ENCODE measurements around the gene NCAPD3.
"Not testable (repeated sequence)": the region's sequence is repeated elsewhere in the genome, so short reads cannot be mapped to it uniquely, and the experiment has no call there.

NCAPD3 gene

GRCh38 chr11:134120921-134121526, 102.7 kb downstream of the NCAPD3 start:
- Mint-ChIP-seq H3K4me1 (ENCODE audit: low read depth) (peaks cover 10% of the 10 kb centered on the region), H3K36me3 (ENCODE audit: low read depth) (no peaks in the 10 kb centered on the region), H3K9me3 (no peaks in the 10 kb centered on the region), H3K27ac (no peak overlapping the region), H3K27me3 (peaks cover 34% of the 10 kb centered on the region), H3K4me3 (no peak overlapping the region)

GRCh38 chr11:134120143-134120850, 103.5 kb downstream of the NCAPD3 start:
- H3K9me3 Mint-ChIP-seq = no peaks in the 10 kb centered on the region

GRCh38 chr11:134119094-134119493, 104.7 kb downstream of the NCAPD3 start:
- peaks cover 18% of the 10 kb centered on the region for H3K27me3 Mint-ChIP-seq
- H3K4me1 Mint-ChIP-seq (ENCODE audit: low read depth) = no peaks in the 10 kb centered on the region
- no peak overlapping the region for H3K4me3 Mint-ChIP-seq
- H3K36me3 Mint-ChIP-seq (ENCODE audit: low read depth) = no peaks in the 10 kb centered on the region
- no peaks in the 10 kb centered on the region for H3K9me3 Mint-ChIP-seq
- no peak overlapping the region for H3K27ac Mint-ChIP-seq

More at GRCh38 chr11:134120143-134120850, 103.5 kb downstream of the NCAPD3 start:
- Mint-ChIP-seq H3K27ac (no peak overlapping the region), H3K27me3 (peaks cover 27% of the 10 kb centered on the region), H3K4me1 (ENCODE audit: low read depth) (peaks cover 4% of the 10 kb centered on the region), H3K36me3 (ENCODE audit: low read depth) (no peaks in the 10 kb centered on the region), H3K4me3 (no peak overlapping the region)

GRCh38 chr11:134118006-134118405, 105.8 kb downstream of the NCAPD3 start:
- Mint-ChIP-seq H3K27me3 (peaks cover 8% of the 10 kb centered on the region), H3K4me1 (ENCODE audit: low read depth) (no peaks in the 10 kb centered on the region), H3K9me3 (no peaks in the 10 kb centered on the region), H3K36me3 (ENCODE audit: low read depth) (no peaks in the 10 kb centered on the region), H3K4me3 (no peak overlapping the region), H3K27ac (no peak overlapping the region)

GRCh38 chr11:134116210-134116609, 107.6 kb downstream of the NCAPD3 start:
- Mint-ChIP-seq H3K4me3 (no peak overlapping the region), H3K9me3 (no peaks in the 10 kb centered on the region), H3K4me1 (ENCODE audit: low read depth) (no peaks in the 10 kb centered on the region), H3K27me3 (no peaks in the 10 kb centered on the region), H3K36me3 (ENCODE audit: low read depth) (peaks cover 7% of the 10 kb centered on the region), H3K27ac (no peak overlapping the region)

GRCh38 chr11:134113787-134114186, 110.0 kb downstream of the NCAPD3 start:
- not testable (repeated sequence) for H3K27me3 Mint-ChIP-seq; H3K9me3 Mint-ChIP-seq; H3K4me3 Mint-ChIP-seq; H3K36me3 Mint-ChIP-seq (ENCODE audit: low read depth); H3K4me1 Mint-ChIP-seq (ENCODE audit: low read depth); H3K27ac Mint-ChIP-seq

GRCh38 chr11:134110252-134110815, 113.4 kb downstream of the NCAPD3 start:
- Mint-ChIP-seq H3K27ac (no peak overlapping the region), H3K36me3 (ENCODE audit: low read depth) (peaks cover 7% of the 10 kb centered on the region), H3K9me3 (peaks cover 6% of the 10 kb centered on the region), H3K27me3 (no peaks in the 10 kb centered on the region), H3K4me3 (no peak overlapping the region), H3K4me1 (ENCODE audit: low read depth) (no peaks in the 10 kb centered on the region)
